CD4-positive, alpha-beta memory T cell (primary cell): Measurements from ENCODE around the gene ADCY7. TPM values are rescaled to one million over a fixed set of nuclear protein-coding genes. Genes with fewer than 3 reads are reported as not detected.
"Not testable (repeated sequence)": the region's sequence is repeated elsewhere in the genome, so short reads cannot be mapped to it uniquely, and the experiment has no call there.

Source experiments
- CTCF ChIA-PET: fragments of 350-600 bp; sonication (Branson Sonifier 250); formaldehyde crosslinking; loops from one replicate; lab custom pipeline; 2021; ENCODE audit warnings: inconsistent platforms; ENCODE audit not compliant: partially characterized antibody; lab: Charles Lee
- POLR2A ChIA-PET: fragments of 350-600 bp; sonication (Branson Sonifier 250); formaldehyde crosslinking; loops from one replicate; lab custom pipeline; 2021; ENCODE audit not compliant: partially characterized antibody; lab: Charles Lee
- DNase-seq, 5 donors: peaks; one replicate each; pipeline versions ENCODE4 v3.0.0 to v3.0.0-alpha.2; 2020 to 2022; ENCODE audit warnings: mixed read lengths in 1 of 5
- H3K27ac ChIP-seq: one replicate; pipeline ENCODE4 v1.7.0; 2013; ENCODE audit warnings: low read depth, low read length
- H3K27me3 ChIP-seq: 2 replicates; pipeline ENCODE4 v1.7.0; 2013; ENCODE audit warnings: mild to moderate bottlenecking, low read length, moderate library complexity; ENCODE audit not compliant: insufficient read depth
- H3K36me3 ChIP-seq: 2 replicates; pipeline ENCODE4 v1.7.0; 2013; ENCODE audit warnings: mild to moderate bottlenecking, low read length, moderate library complexity; ENCODE audit not compliant: insufficient read depth
- H3K4me1 ChIP-seq: 2 replicates; pipeline ENCODE4 v1.7.0; 2013; ENCODE audit warnings: mild to moderate bottlenecking, low read length, moderate library complexity; ENCODE audit not compliant: insufficient read depth
- H3K4me3 ChIP-seq, 2 donors: one replicate each; pipeline ENCODE4 v1.7.0; 2013; ENCODE audit warnings: low read length in 2 of 2, mild to moderate bottlenecking in 1 of 2
- H3K9me3 ChIP-seq, 2 donors: one replicate each; pipeline ENCODE4 v1.7.0; 2013; ENCODE audit warnings: low read length in 2 of 2, control low read depth in 1 of 2; ENCODE audit not compliant: control insufficient read depth in 1 of 2
- H3K27ac Mint-ChIP-seq, 7 donors: one replicate each; pipeline ENCODE4 v1.8.0; 2020 to 2021; ENCODE audit warnings: mixed read lengths in 7 of 7, mild to moderate bottlenecking in 6 of 7, inconsistent platforms in 3 of 7, moderate library complexity in 3 of 7
- H3K27me3 Mint-ChIP-seq, 2 donors: one replicate each; pipeline ENCODE4 v1.8.0; 2020 to 2021; ENCODE audit warnings: mixed read lengths in 2 of 2
- H3K36me3 Mint-ChIP-seq, 2 donors: one replicate each; pipeline ENCODE4 v1.8.0; 2020 to 2021; ENCODE audit warnings: mixed read lengths in 2 of 2, inconsistent platforms in 1 of 2, mild to moderate bottlenecking in 1 of 2
- H3K4me1 Mint-ChIP-seq, 4 donors: one replicate each; pipeline ENCODE4 v1.8.0; 2020 to 2021; ENCODE audit warnings: mixed read lengths in 4 of 4, mild to moderate bottlenecking in 1 of 4
- H3K4me3 Mint-ChIP-seq, 8 donors: one replicate each; pipeline ENCODE4 v1.8.0; 2020 to 2021; ENCODE audit warnings: mixed read lengths in 8 of 8, mild to moderate bottlenecking in 7 of 8, moderate library complexity in 6 of 8, inconsistent platforms in 3 of 8
- H3K9me3 Mint-ChIP-seq, 8 donors: one replicate each; pipeline ENCODE4 v1.8.0; 2020 to 2021; ENCODE audit warnings: mixed read lengths in 8 of 8, mild to moderate bottlenecking in 5 of 8, inconsistent platforms in 3 of 8, moderate library complexity in 1 of 8
- intact Hi-C: fragments of 100-400 bp; cut with micrococcal nuclease; formaldehyde crosslinking; loops from one replicate; pipeline ENCODE4 v1.15.1; 2023
- polyA plus RNA-seq, 2 donors: library from polyadenylated mRNA; unstranded; fragments of 300-500 nt; fragmentation: Illumina TruSeq; gene quantifications; one replicate each; pipeline ENCODE4 v1.2.3, GENCODE V29; 2021
- total RNA-seq, 2 experiments: library from RNA; stranded (reverse); gene quantifications; one replicate each; pipeline ENCODE4 v1.2.3, GENCODE V29; 2021

The ADCY7 gene
- total and polyA plus RNA-seq, 4 experiments from 2014 or later: 34.8 to 235 (median 150) TPM

DNA sequence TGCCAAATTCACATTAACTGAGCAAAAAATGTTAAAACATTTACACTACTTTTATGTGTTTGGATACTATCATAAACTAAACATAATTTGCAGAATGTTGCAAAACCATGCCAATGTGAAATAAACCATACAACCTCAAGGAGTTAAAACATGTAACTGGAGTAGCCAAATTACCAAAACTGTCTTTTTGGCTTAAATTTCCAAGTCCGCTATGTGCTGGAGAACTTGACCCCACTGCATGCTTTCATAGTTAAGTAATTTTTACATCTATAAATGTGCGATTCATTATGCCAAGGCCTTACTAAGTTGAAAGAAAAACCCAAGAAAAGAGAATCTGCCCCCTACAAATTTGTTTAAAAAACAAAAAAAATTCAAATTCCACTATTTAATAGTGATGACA, 74.2 kb downstream of the ADCY7 start:
- H3K9me3 ChIP-seq: no peaks in the 10 kb centered on the region
- H3K27me3 ChIP-seq: no peaks in the 10 kb centered on the region
- H3K36me3 ChIP-seq: no peaks in the 10 kb centered on the region
- H3K27ac Mint-ChIP-seq: peak overlapping the region in 5 of 7 donors; percentile 37 to 95 (median 56)
- no peak overlapping the region for H3K27ac ChIP-seq
- no peak overlapping the region for H3K4me3 Mint-ChIP-seq
- H3K4me3 ChIP-seq: no peak overlapping the region
- H3K36me3 Mint-ChIP-seq: peaks cover 38 to 55% of the 10 kb centered on the region in 2 donors
- peaks cover 22 to 50% (median 33%) of the 10 kb centered on the region in 4 donors for H3K4me1 Mint-ChIP-seq
- CTCF ChIA-PET: interaction anchor here (1.2 to 9.8 kb wide), 5 partner anchors 12 to 326 kb away, joined by 3 to 135 read pairs (median 6); no protein-coding TSS in a partner anchor
- H3K9me3 Mint-ChIP-seq: no peaks in the 10 kb centered on the region
- POLR2A ChIA-PET: interaction anchor here (1.4 to 9.4 kb wide), 6 partner anchors 8 to 344 kb away, joined by 4 to 277 read pairs (median 44); no protein-coding TSS in a partner anchor
- intact Hi-C loops: no loop called here
- peaks cover 34% of the 10 kb centered on the region for H3K4me1 ChIP-seq
- H3K27me3 Mint-ChIP-seq: no peaks in the 10 kb centered on the region
- DNase-seq: no peak

- H3K9me3 ChIP-seq, DNase-seq, H3K27ac ChIP-seq, intact Hi-C loops, H3K27me3 ChIP-seq, H3K4me3 ChIP-seq, H3K4me3 Mint-ChIP-seq, H3K9me3 Mint-ChIP-seq, H3K36me3 ChIP-seq, H3K27me3 Mint-ChIP-seq: not testable (repeated sequence)
- peaks cover 10% of the 10 kb centered on the region for H3K4me1 ChIP-seq
- Mint-ChIP-seq H3K27ac (peak overlapping the region in 3 of 7 donors; percentile 55 to 74 (median 61)), H3K36me3 (peaks cover 49 to 66% of the 10 kb centered on the region in 2 donors), H3K4me1 (peaks cover 13 to 38% (median 24%) of the 10 kb centered on the region in 4 donors)
- CTCF ChIA-PET: interaction anchor here (1.3 to 9.8 kb wide), 3 partner anchors 10 to 323 kb away, joined by 3 to 135 read pairs (median 126); no protein-coding TSS in a partner anchor
- POLR2A ChIA-PET: interaction anchor here (0.8 to 9.4 kb wide), 3 partner anchors 9 to 17 kb away, joined by 3 to 206 read pairs (median 6); no protein-coding TSS in a partner anchor
These were observed 77.2 kb downstream of the ADCY7 start for GRCh38 chr16:50343566-50343965.

DNA sequence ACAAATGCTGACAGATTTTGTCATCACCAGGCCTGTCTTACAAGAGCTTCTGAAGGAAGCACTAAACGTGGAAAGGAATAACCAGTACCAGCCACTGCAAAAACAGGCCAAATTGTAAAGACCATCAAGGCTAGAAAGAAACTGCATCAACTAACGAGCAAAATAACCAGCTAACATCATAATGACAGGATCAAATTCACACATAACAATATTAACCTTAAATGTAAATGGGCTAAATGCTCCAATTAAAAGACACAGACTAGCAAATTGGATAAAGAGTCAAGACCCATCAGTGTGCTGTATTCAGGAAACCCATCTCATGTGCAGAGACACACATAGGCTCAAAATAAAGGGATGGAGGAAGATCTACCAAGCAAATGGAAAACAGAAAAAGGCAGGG, 78.9 kb downstream of the ADCY7 start:
- intact Hi-C loops: not testable (repeated sequence)
- CTCF ChIA-PET: interaction anchor here (9.8 kb wide), 1 partner anchor 17 kb away, joined by 135 read pairs; no protein-coding TSS in a partner anchor

DNA sequence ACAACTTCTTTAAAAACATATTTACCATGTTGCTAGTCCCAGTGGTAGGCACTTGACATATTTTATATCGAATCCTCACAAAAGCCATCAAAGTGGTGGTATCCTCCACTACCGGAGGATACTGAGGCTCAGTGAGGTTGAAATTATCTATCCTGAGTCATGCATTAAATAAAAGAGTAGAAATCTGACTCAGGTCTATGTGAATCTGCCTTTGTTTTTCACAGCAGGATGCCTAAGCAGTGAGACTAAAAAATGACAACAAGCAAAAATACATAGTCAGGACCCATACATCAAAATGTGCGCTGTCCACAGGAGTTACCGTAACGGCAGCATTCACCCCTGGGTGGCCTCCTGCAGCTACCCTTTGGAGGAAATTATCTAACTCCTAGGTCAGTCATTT, 84.8 kb downstream of the ADCY7 start:
- no peaks in the 10 kb centered on the region for H3K27me3 Mint-ChIP-seq
- no peaks in the 10 kb centered on the region for H3K4me1 ChIP-seq
- no peak overlapping the region for H3K4me3 Mint-ChIP-seq
- peaks cover 5 to 36% (median 19%) of the 10 kb centered on the region in 4 donors for H3K4me1 Mint-ChIP-seq
- H3K9me3 Mint-ChIP-seq: peaks cover 0 to 3% (median 0%) of the 10 kb centered on the region in 8 donors
- H3K9me3 ChIP-seq: no peaks in the 10 kb centered on the region
- peaks cover 45 to 68% of the 10 kb centered on the region in 2 donors for H3K36me3 Mint-ChIP-seq
- no peak overlapping the region for H3K27ac ChIP-seq
- CTCF ChIA-PET: interaction anchor here (1.1 to 16.6 kb wide), 6 partner anchors 11 to 316 kb away, joined by 3 to 628 read pairs (median 126); partner anchors contain the start of gene ADCY7
- POLR2A ChIA-PET: interaction anchor here (13.8 to 14.4 kb wide), 2 partner anchors 10 to 24 kb away, joined by 206 to 297 read pairs; no protein-coding TSS in a partner anchor
- intact Hi-C loops: no loop called here
- DNase-seq: no peak
- peaks cover 31% of the 10 kb centered on the region for H3K36me3 ChIP-seq
- peak overlapping the region in 1 of 7 donors; percentile 79 for H3K27ac Mint-ChIP-seq
- no peaks in the 10 kb centered on the region for H3K27me3 ChIP-seq
- H3K4me3 ChIP-seq: no peak overlapping the region

More for the DNA sequence above, 78.9 kb downstream of the ADCY7 start:
- not testable (repeated sequence) for H3K27ac Mint-ChIP-seq, H3K27ac ChIP-seq, H3K4me1 ChIP-seq, H3K27me3 Mint-ChIP-seq, H3K9me3 ChIP-seq, DNase-seq, H3K4me3 ChIP-seq, H3K27me3 ChIP-seq, H3K4me3 Mint-ChIP-seq, H3K36me3 ChIP-seq, H3K9me3 Mint-ChIP-seq
- Mint-ChIP-seq H3K4me1 (peaks cover 5 to 31% (median 18%) of the 10 kb centered on the region in 4 donors), H3K36me3 (peaks cover 64 to 73% of the 10 kb centered on the region in 2 donors)
- POLR2A ChIA-PET: interaction anchor here (0.8 to 9.4 kb wide), 2 partner anchors 10 to 11 kb away, joined by 3 to 206 read pairs; no protein-coding TSS in a partner anchor

DNA sequence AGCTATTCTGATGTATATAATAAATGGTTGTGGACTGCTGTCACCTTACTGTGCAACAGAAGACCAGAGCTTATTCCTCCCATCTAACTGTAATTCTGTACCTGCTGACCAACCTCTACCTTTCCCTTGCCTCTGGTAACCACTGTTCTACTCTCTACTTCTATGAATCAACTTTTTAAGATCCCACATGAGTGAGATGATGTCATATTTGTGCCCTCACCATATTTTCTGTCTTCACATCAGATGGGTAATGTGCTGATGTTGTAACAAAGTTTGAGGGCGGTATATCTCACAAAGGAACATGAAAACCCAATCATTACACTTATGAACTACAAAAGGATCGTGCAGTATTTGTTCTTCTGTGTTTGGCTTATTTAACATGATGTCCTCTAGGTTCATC, 85.6 kb downstream of the ADCY7 start:
- no peaks in the 10 kb centered on the region for H3K4me1 ChIP-seq
- Mint-ChIP-seq H3K27me3 (no peaks in the 10 kb centered on the region), H3K4me3 (no peak overlapping the region), H3K27ac (peak overlapping the region in 5 of 7 donors; percentile 6 to 72 (median 33)), H3K4me1 (peaks cover 4 to 30% (median 19%) of the 10 kb centered on the region in 4 donors), H3K36me3 (peaks cover 41 to 64% of the 10 kb centered on the region in 2 donors), H3K9me3 (peaks cover 0 to 3% (median 0%) of the 10 kb centered on the region in 8 donors)
- no peak overlapping the region for H3K4me3 ChIP-seq
- no peak for DNase-seq
- no peaks in the 10 kb centered on the region for H3K27me3 ChIP-seq
- POLR2A ChIA-PET: interaction anchor here (1.1 to 14.4 kb wide), 4 partner anchors 11 to 393 kb away, joined by 3 to 297 read pairs (median 106); partner anchors contain the start of gene ADCY7
- H3K27ac ChIP-seq: no peak overlapping the region
- CTCF ChIA-PET: interaction anchor here (1.1 to 16.6 kb wide), 7 partner anchors 10 to 315 kb away, joined by 3 to 628 read pairs (median 126); partner anchors contain the start of gene ADCY7
- intact Hi-C loops: no loop called here
- no peaks in the 10 kb centered on the region for H3K9me3 ChIP-seq
- H3K36me3 ChIP-seq: peaks cover 31% of the 10 kb centered on the region

DNA sequence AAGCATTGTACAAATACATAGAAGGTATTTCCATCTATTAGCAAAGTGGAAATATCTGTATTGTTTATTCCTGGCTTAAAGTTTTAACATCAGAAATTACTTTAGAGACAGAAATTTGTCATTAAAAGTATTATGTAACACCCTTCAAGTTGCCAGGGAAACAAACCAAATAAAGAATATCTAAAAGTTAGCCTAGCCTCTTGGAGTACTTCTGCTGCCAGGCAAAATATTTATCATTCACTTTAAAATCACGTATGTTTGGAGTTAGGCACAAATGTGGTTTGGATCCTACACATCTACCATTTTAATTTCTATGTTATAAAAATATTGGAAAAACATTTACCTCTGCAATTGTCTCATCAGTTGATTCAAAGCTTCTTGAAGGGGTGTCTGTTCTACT, 87.7 kb downstream of the ADCY7 start:
- H3K36me3 Mint-ChIP-seq: peaks cover 24 to 58% of the 10 kb centered on the region in 2 donors
- H3K4me1 ChIP-seq: no peaks in the 10 kb centered on the region
- peaks cover 31% of the 10 kb centered on the region for H3K36me3 ChIP-seq
- H3K27ac Mint-ChIP-seq: peak overlapping the region in 2 of 7 donors; percentile 8 to 55
- no peak for DNase-seq
- H3K9me3 ChIP-seq: no peaks in the 10 kb centered on the region
- H3K27ac ChIP-seq: no peak overlapping the region
- H3K4me3 ChIP-seq: no peak overlapping the region
- no peaks in the 10 kb centered on the region for H3K27me3 Mint-ChIP-seq
- H3K9me3 Mint-ChIP-seq: peaks cover 0 to 3% (median 0%) of the 10 kb centered on the region in 8 donors
- no peaks in the 10 kb centered on the region for H3K27me3 ChIP-seq
- H3K4me3 Mint-ChIP-seq: no peak overlapping the region
- ChIA-PET CTCF (interaction anchor here (0.7 to 16.6 kb wide), 21 partner anchors 10 to 453 kb away, joined by 3 to 628 read pairs (median 9); partner anchors contain the start of genes ADCY7 and CNEP1R1), POLR2A (interaction anchor here (0.8 to 14.4 kb wide), 10 partner anchors 13 to 452 kb away, joined by 3 to 297 read pairs (median 4); no protein-coding TSS in a partner anchor)
- peaks cover 4 to 28% (median 17%) of the 10 kb centered on the region in 4 donors for H3K4me1 Mint-ChIP-seq
- intact Hi-C loops: no loop called here
